Measurements from ENCODE around the gene LCN10.

- TF ChIP-seq ZNF8 (CRISPR knock-in tag; IDR thresholded peaks at IDR 0.05), result no peak
- TF ChIP-seq ZNF70 (CRISPR knock-in tag; IDR thresholded peaks at IDR 0.05), result no peak
- TF ChIP-seq TCF4 (CRISPR knock-in tag; IDR thresholded peaks at IDR 0.05; ENCODE audit: borderline replicate concordance), result no peak
- no peak for TF ChIP-seq GLIS3 (CRISPR knock-in tag; IDR thresholded peaks at IDR 0.05)
- TF ChIP-seq PATZ1 (CRISPR knock-in tag; IDR thresholded peaks at IDR 0.05; ENCODE audit: borderline replicate concordance), result no peak
- no peak for TF ChIP-seq TOX (CRISPR knock-in tag; IDR thresholded peaks at IDR 0.05; ENCODE audit: borderline replicate concordance)
- TF ChIP-seq, protein P1, sequence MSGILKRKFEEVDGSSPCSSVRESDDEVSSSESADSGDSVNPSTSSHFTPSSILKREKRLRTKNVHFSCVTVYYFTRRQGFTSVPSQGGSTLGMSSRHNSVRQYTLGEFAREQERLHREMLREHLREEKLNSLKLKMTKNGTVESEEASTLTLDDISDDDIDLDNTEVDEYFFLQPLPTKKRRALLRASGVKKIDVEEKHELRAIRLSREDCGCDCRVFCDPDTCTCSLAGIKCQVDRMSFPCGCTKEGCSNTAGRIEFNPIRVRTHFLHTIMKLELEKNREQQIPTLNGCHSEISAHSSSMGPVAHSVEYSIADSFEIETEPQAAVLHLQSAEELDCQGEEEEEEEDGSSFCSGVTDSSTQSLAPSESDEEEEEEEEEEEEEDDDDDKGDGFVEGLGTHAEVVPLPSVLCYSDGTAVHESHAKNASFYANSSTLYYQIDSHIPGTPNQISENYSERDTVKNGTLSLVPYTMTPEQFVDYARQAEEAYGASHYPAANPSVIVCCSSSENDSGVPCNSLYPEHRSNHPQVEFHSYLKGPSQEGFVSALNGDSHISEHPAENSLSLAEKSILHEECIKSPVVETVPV (CRISPR knock-in tag; IDR thresholded peaks at IDR 0.05), result no peak
- TF ChIP-seq ZFP30 (CRISPR knock-in tag; IDR thresholded peaks at IDR 0.05), result no peak
- no peak for TF ChIP-seq BACH2 (CRISPR knock-in tag; IDR thresholded peaks at IDR 0.05; ENCODE audit: borderline replicate concordance)
- no peak for TF ChIP-seq RARB (CRISPR knock-in tag; IDR thresholded peaks at IDR 0.05)
- no peak for TF ChIP-seq ISL1 (CRISPR knock-in tag; IDR thresholded peaks at IDR 0.05)
- no peak for TF ChIP-seq ZC3H10 (CRISPR knock-in tag; IDR thresholded peaks at IDR 0.05)
These were observed 14.6 kb upstream of the LCN10 start for GRCh38 chr9:136757328-136757727.
